GM18511 (cell line): Measurements from ENCODE around the gene CCDC190.
"Not testable (repeated sequence)": the region's sequence is repeated elsewhere in the genome, so short reads cannot be mapped to it uniquely, and the experiment has no call there.

Source experiments
- ATAC-seq: cut with Tn5 transposase; IDR thresholded peaks from one replicate; pipeline ENCODE4 v1.9.1; 2021; ENCODE audit warnings: mild to moderate bottlenecking, moderate library complexity; ENCODE audit not compliant: unreplicated experiment

Gene CCDC190

GRCh38 chr1:162878000-162878596, 17.1 kb upstream of the CCDC190 start:
- ATAC-seq = no peak

GRCh38 chr1:162877412-162877811, 16.4 kb upstream of the CCDC190 start:
- no peak for ATAC-seq

- no peak for ATAC-seq
Observed at GRCh38 chr1:162876751-162877150, 15.8 kb upstream of the CCDC190 start.

GRCh38 chr1:162873671-162874666, 13.0 kb upstream of the CCDC190 start:
- no peak for ATAC-seq

- ATAC-seq = no peak
Observed at GRCh38 chr1:162872981-162873380, 12.0 kb upstream of the CCDC190 start.

GRCh38 chr1:162871417-162871816, 10.4 kb upstream of the CCDC190 start:
- ATAC-seq = not testable (repeated sequence)

GRCh38 chr1:162868972-162869371, 8.0 kb upstream of the CCDC190 start:
- ATAC-seq = no peak

GRCh38 chr1:162861625-162862024, 650 bp upstream of the CCDC190 start:
- ATAC-seq = no peak

GRCh38 chr1:162859191-162859590, 1.8 kb downstream of the CCDC190 start:
- ATAC-seq = no peak

GRCh38 chr1:162857850-162858249, 3.1 kb downstream of the CCDC190 start:
- ATAC-seq = no peak

- ATAC-seq = no peak
Observed at GRCh38 chr1:162856260-162856659, 4.7 kb downstream of the CCDC190 start.

- no peak for ATAC-seq
Observed at GRCh38 chr1:162855461-162856150, 5.4 kb downstream of the CCDC190 start.

GRCh38 chr1:162854245-162854882, 6.6 kb downstream of the CCDC190 start:
- no peak for ATAC-seq

- no peak for ATAC-seq
Observed at GRCh38 chr1:162851341-162851740, 9.6 kb downstream of the CCDC190 start.

GRCh38 chr1:162849711-162850110, 11.3 kb downstream of the CCDC190 start:
- ATAC-seq = no peak

- ATAC-seq = peak; percentile 80
Observed at GRCh38 chr1:162847839-162848453, 13.0 kb downstream of the CCDC190 start.

- no peak for ATAC-seq
Observed at GRCh38 chr1:162846256-162847212, 14.4 kb downstream of the CCDC190 start.

- ATAC-seq = no peak
Observed at GRCh38 chr1:162844153-162844552, 16.8 kb downstream of the CCDC190 start.

- ATAC-seq = no peak
Observed at GRCh38 chr1:162840250-162840839, 20.6 kb downstream of the CCDC190 start.
